Measurements from ENCODE around the gene SIK3. TPM values are rescaled to one million over a fixed set of nuclear protein-coding genes. Genes with fewer than 3 reads are reported as not detected.

The SIK3 gene
- total and polyA plus RNA-seq, 2 experiments from 2014 or later = 6.1 to 33.9 TPM

- peaks cover 2% of the 10 kb centered on the region for H3K27me3 Mint-ChIP-seq (ENCODE audit: insufficient read depth, low read depth, poor library complexity)
- no peak overlapping the region for H2AFZ ChIP-seq
- no peaks in the 10 kb centered on the region; the same call in 1 of the 2 replicates for H3K4me1 ChIP-seq (ENCODE audit: insufficient read depth)
- no peaks in the 10 kb centered on the region for H3K9me2 ChIP-seq (ENCODE audit: insufficient read depth)
- peaks cover 12% of the 10 kb centered on the region for H3K36me3 Mint-ChIP-seq (ENCODE audit: low read depth)
- peaks cover 40% of the 10 kb centered on the region for H4K20me1 ChIP-seq (replicated peaks; ENCODE audit: insufficient read depth)
- no peak overlapping the region for H3K4me2 ChIP-seq
- H3F3A ChIP-seq (replicated peaks; ENCODE audit: low read depth) = no peaks in the 10 kb centered on the region
- H3K36me3 ChIP-seq (ENCODE audit: insufficient read depth) = no peaks in the 10 kb centered on the region
- H3K4me1 Mint-ChIP-seq = peaks cover 12% of the 10 kb centered on the region
- peaks cover 100% of the 10 kb centered on the region for H3K79me2 ChIP-seq (replicated peaks; ENCODE audit: insufficient read depth)
- DNase-seq (ENCODE audit: low spot score) (no peak), ATAC-seq (no peak)
- H3K4me3 Mint-ChIP-seq = no peak overlapping the region
- TF ChIP-seq JUNB (IDR thresholded peaks at IDR 0.05; ENCODE audit: unreplicated experiment) (no peak), CREB1 (CRISPR knock-in tag; IDR thresholded peaks at IDR 0.05; ENCODE audit: low read depth) (no peak), ZNF331 (CRISPR knock-in tag; IDR thresholded peaks at IDR 0.05; ENCODE audit: low read depth) (no peak), ZNF114 (CRISPR knock-in tag; IDR thresholded peaks at IDR 0.05) (no peak), ZNF462 (CRISPR knock-in tag; IDR thresholded peaks at IDR 0.05) (no peak), NANOG (IDR thresholded peaks at IDR 0.05; ENCODE audit: borderline replicate concordance) (no peak), STAT1 (IDR thresholded peaks at IDR 0.05; ENCODE audit: unreplicated experiment) (no peak), CTCF (conservative IDR thresholded peaks at IDR 0.05; ENCODE audit: low read depth in 2 of 2) (no peak)
- H3K27me3 ChIP-seq (ENCODE audit: insufficient read depth) = no peaks in the 10 kb centered on the region
- no peaks in the 10 kb centered on the region; the same call in 2 of the 3 replicates for H3K9me3 Mint-ChIP-seq
- H3K4me3 ChIP-seq = no peak overlapping the region
- H3K27ac ChIP-seq (ENCODE audit: low read depth) = no peak overlapping the region
- H3K27ac Mint-ChIP-seq = no peak overlapping the region
These were observed 8.5 kb downstream of the SIK3 start for GRCh38 chr11:117089685-117090084.

Measured in GM23338 (cell line).